Measurements from ENCODE around the gene PPP2R2C.

PPP2R2C gene

GRCh38 chr4:6447672-6448171 is 24.7 kb downstream of the PPP2R2C start:
- no peak for DNase-seq (ENCODE audit: low spot score)

GRCh38 chr4:6446538-6447451 is 25.6 kb downstream of the PPP2R2C start:
- no peak for DNase-seq (ENCODE audit: low spot score)

- DNase-seq (ENCODE audit: low spot score): no peak
Measured at GRCh38 chr4:6446130-6446482, 26.3 kb downstream of the PPP2R2C start.

- no peak for DNase-seq (ENCODE audit: low spot score)
Measured at GRCh38 chr4:6445403-6446129, 26.8 kb downstream of the PPP2R2C start.

GRCh38 chr4:6444582-6444981 is 27.8 kb downstream of the PPP2R2C start:
- no peak for DNase-seq (ENCODE audit: low spot score)

GRCh38 chr4:6443035-6444023 is 29.1 kb downstream of the PPP2R2C start:
- DNase-seq (ENCODE audit: low spot score): no peak

GRCh38 chr4:6442555-6442954 is 29.9 kb downstream of the PPP2R2C start:
- no peak for DNase-seq (ENCODE audit: low spot score)

GRCh38 chr4:6441758-6442157 is 30.7 kb downstream of the PPP2R2C start:
- no peak for DNase-seq (ENCODE audit: low spot score)

GRCh38 chr4:6441202-6441582 is 31.2 kb downstream of the PPP2R2C start:
- no peak for DNase-seq (ENCODE audit: low spot score)

GRCh38 chr4:6440506-6441201 is 31.8 kb downstream of the PPP2R2C start:
- no peak for DNase-seq (ENCODE audit: low spot score)

GRCh38 chr4:6439120-6439762 is 33.2 kb downstream of the PPP2R2C start:
- DNase-seq (ENCODE audit: low spot score): no peak

- no peak for DNase-seq (ENCODE audit: low spot score)
Measured at GRCh38 chr4:6437826-6438238, 34.6 kb downstream of the PPP2R2C start.

GRCh38 chr4:6435010-6435409 is 37.4 kb downstream of the PPP2R2C start:
- DNase-seq (ENCODE audit: low spot score): no peak

- no peak for DNase-seq (ENCODE audit: low spot score)
Measured at GRCh38 chr4:6430927-6431326, 41.5 kb downstream of the PPP2R2C start.

GRCh38 chr4:6427439-6428090 is 44.8 kb downstream of the PPP2R2C start:
- DNase-seq (ENCODE audit: low spot score): peak; percentile 67

- DNase-seq (ENCODE audit: low spot score): no peak
Measured at GRCh38 chr4:6426571-6427438, 45.6 kb downstream of the PPP2R2C start.

- DNase-seq (ENCODE audit: low spot score): no peak
Measured at GRCh38 chr4:6425911-6426310, 46.5 kb downstream of the PPP2R2C start.

GRCh38 chr4:6425336-6425735 is 47.1 kb downstream of the PPP2R2C start:
- no peak for DNase-seq (ENCODE audit: low spot score)

GRCh38 chr4:6424425-6424824 is 48.0 kb downstream of the PPP2R2C start:
- no peak for DNase-seq (ENCODE audit: low spot score)
